Kidney epithelial cell (primary cell): ENCODE data around the gene NOC4L. TPM values are rescaled to one million over a fixed set of nuclear protein-coding genes. Genes with fewer than 3 reads are reported as not detected.
"Not testable (repeated sequence)": the region's sequence is repeated elsewhere in the genome, so short reads cannot be mapped to it uniquely, and the experiment has no call there.

Experiments used
- DNase-seq: peaks from one replicate; pipeline ENCODE4 v3.0.0-alpha.2; 2010; ENCODE audit warnings: low read depth
- H3K27me3 ChIP-seq: 2 replicates; pipeline ENCODE4 v1.6.0; 2011; ENCODE audit warnings: low read length; ENCODE audit not compliant: control insufficient read depth, insufficient read depth
- H3K36me3 ChIP-seq: 2 replicates; pipeline ENCODE4 v1.5.1; 2011; ENCODE audit warnings: low read length; ENCODE audit not compliant: control insufficient read depth, insufficient read depth
- H3K4me3 ChIP-seq: 2 replicates; pipeline ENCODE4 v1.5.1; 2011; ENCODE audit warnings: low read depth, mild to moderate bottlenecking, control low read depth, low read length
- CTCF ChIP-seq: IDR thresholded peaks from 2 replicates; pipeline ENCODE4 v1.5.1; 2011; ENCODE audit warnings: mild to moderate bottlenecking, moderate library complexity, low read length, control low read depth, inconsistent platforms; ENCODE audit not compliant: insufficient read depth, poor library complexity, severe bottlenecking
- total RNA-seq: library from RNA; depleted of rRNA; stranded (reverse); fragments of >200 nt; gene quantifications from 2 replicates; pipeline ENCODE4 v1.2.3, GENCODE V29; 2015

The NOC4L gene
- total RNA-seq: 23.8 and 35.5 TPM in 2 replicates

GRCh38 chr12:132144115-132144809 is at the start of gene NOC4L, which contains the start of gene DDX51:
Gene NOC4L, plus strand, starts transcription at chr12:132144457. Its CDS starts 32 bp downstream, at chr12:132144489.
Gene DDX51, minus strand, starts transcription at chr12:132144319. Its CDS starts 23 bp downstream, at chr12:132144296.
- Histone ChIP-seq H3K4me3 (peak within 1 kb of the TSS; percentile 94), H3K27me3 (no peaks in the 10 kb centered on the region), H3K36me3 (no peaks in the 10 kb centered on the region)
- DNase-seq: peak; percentile 57
- TF ChIP-seq CTCF: no peak

- Histone ChIP-seq H3K4me3 (no peak overlapping the region), H3K27me3 (no peaks in the 10 kb centered on the region), H3K36me3 (no peaks in the 10 kb centered on the region)
- no peak for DNase-seq
- TF ChIP-seq CTCF: no peak
These were observed 48.5 kb upstream of the NOC4L start for GRCh38 chr12:132095520-132096409.

- Histone ChIP-seq H3K4me3 (no peak overlapping the region), H3K27me3 (no peaks in the 10 kb centered on the region), H3K36me3 (no peaks in the 10 kb centered on the region)
- no peak for DNase-seq
- TF ChIP-seq CTCF: no peak
These were observed 44.5 kb upstream of the NOC4L start for GRCh38 chr12:132099739-132100138.

- no peak for TF ChIP-seq CTCF
- Histone ChIP-seq H3K27me3 (no peaks in the 10 kb centered on the region), H3K4me3 (no peak overlapping the region), H3K36me3 (peaks cover 1% of the 10 kb centered on the region)
- no peak for DNase-seq
These were observed 43.8 kb upstream of the NOC4L start for GRCh38 chr12:132100306-132101065.

GRCh38 chr12:132102297-132102696 is 42.0 kb upstream of the NOC4L start:
- no peak for TF ChIP-seq CTCF
- Histone ChIP-seq H3K4me3 (no peak overlapping the region), H3K27me3 (no peaks in the 10 kb centered on the region), H3K36me3 (peaks cover 1% of the 10 kb centered on the region)
- DNase-seq: no peak

GRCh38 chr12:132103072-132103471 is 41.2 kb upstream of the NOC4L start:
- DNase-seq, H3K36me3 ChIP-seq, H3K4me3 ChIP-seq, H3K27me3 ChIP-seq: not testable (repeated sequence)
